ENCODE results near the gene KLHL12.

Gene KLHL12

DNA sequence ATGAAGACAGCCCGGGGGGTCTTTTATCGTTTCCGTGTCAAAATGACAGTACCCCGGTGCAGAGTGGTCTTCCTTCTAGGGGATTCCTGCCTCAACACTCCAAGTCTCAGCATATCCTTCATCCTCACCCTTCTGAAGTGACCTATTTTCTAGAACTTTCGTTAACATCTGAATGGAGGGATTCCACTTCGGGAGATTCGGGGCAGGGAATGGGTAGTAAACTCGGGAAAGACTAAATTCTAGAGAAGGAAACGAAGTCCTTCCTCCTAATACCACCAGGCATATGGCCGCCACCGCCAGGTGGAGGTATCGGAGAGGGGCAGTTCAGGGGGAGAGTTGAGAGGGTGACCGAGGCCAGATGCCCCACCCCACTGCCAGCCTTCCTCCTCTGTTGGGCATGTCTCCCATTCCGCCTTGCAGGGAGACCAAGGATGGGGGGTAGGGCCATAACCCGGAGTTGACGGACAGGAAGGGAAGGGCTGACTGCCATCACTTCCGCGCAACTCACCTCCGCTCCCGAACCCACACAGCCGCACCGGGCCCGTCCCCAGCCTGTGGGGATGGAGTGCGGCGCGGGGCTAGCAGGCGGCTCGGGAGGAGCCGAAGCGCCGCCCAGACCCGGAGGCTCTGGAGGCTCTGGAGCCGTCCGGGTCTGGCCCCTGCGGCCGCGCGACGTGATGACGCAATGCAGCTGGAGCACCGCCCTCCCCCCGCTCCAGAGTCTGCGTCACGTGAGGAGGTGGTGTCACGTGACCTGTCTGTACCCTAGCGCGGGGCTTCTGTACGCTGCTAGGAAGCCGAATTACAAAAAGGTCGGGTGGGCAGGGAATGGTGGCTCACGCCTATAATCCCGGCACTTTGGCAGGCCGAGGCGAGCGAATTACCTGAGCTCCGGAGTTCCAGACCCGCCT, at the start of gene KLHL12:
Gene KLHL12, minus strand, starts transcription at position 654 of the 911 bp plus-strand sequence. CDS start 2,072 bp downstream, outside the sequence.
- peak; percentile 96 for DNase-seq

DNA sequence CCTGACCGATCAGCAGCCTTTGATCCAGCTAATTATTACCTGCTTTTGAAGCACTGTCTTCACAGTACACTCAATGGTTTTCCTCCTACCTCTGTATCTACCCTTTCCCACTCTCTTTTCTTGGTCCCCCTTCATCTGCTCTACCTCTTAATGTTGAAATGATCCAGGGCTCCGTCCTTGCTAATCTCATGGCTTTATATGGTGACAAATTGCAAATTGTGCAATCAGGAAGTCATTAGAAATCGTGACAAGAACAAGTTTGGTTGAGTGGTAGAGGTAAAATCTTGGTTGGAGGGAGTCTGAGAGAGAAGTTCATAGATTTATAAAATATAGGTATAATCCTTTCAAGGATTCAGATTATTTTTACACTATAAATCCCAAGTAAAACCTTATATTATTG, 49.6 kb upstream of the KLHL12 start:
- DNase-seq: no peak

DNA sequence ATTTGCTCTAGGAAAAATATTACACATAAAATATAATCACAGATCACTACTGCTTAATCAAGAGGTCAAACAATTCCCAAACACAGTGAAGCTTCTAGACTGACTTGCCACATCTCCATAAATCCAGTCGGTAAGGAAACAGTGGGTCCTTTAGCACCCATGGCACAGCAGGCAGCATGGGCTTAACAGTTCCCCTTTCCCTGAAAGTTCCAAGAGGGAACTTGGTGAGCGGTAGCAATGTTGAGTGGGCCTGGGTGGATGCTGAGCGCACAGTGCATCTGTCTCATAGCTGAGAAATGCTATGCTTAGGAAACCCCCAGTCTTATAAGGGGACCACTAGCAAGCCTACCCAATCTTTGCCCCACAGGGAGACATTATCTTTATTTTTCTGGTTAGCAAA, 47.8 kb upstream of the KLHL12 start:
- no peak for DNase-seq

DNA sequence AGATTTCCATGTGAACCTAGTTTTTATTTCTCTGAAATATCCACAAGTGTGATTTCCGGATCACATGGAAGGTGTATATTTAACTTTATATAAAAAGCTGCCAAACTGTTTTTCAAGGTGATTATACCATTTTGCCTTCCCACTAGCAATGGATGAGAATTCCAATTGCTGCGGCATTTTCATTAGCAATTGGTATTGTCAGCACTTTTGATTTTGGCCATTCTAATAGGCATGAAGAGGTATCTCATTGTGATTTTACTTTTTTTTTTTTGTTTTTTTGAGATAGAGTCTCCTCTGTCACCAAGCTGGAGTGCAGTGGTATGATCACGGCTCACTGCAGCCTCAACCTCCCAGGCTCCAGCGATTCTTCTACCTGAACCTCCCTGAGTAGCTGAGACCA, 45.0 kb upstream of the KLHL12 start:
- DNase-seq: no peak

DNA sequence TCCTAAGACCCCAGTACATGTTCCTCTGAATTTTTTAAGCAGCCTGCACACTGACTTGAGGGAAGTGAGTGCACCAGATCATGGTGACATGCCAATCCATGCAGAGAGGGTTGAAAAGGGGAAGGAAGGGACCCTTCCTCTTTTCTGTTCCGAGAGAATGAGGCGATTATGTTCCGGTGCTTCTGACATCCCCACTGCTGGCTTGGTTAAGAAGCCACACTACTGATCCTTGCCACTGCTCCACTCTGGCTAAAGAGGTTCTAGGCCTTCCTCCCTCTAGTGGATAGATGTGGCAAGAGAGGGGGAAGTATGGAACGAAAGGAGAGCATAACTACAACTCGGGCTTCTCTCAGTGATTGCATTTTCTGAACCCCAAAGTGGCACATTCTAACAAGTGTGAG, 41.9 kb upstream of the KLHL12 start:
- peak; percentile 51 for DNase-seq

DNA sequence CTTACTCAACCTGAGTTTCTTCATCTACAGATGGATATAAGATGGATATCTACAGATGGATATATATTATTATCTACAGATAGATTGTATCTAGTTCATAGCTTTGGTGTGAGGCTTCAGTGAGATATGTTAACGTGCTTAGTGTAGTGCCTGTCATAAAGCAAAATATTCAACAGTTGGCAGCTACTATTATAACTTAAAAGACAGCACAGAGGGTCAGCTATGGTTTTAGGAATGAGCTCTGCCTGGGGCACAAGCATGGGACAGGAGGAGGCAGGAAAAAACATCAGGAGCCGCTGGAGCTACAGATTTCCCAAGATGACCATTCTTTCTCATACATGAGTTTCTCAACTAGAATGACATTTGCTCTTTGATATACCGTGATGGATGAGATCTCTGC, 41.3 kb upstream of the KLHL12 start:
- DNase-seq: no peak

DNA sequence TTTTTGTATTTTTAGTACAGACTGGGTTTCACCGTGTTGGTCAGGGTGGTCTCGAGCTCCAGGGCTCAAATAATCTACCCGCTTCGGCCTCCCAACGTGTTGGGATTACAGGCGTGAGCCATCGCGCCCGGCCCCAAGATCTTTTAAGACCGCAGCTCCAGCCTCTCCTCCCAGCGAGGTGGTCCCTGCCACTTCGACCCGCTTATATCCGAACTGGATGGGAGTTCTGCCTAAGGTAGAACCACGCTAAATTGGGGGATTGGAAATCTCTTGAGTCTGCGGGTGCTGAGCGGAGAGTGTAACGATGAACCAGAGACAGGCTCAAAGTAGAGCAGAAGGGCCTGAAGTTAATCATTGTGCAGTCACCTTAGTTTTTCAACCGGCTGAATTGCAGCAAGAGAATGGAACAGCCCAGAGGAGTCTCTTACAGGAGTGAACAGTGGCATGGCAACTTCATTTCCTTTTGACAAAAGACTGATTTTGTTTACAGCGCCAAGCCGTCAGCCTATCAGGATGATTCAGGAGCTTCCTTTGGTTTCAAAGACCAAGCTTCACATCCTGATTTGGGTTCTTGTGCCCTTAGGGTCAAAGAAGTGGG, 40.7 kb upstream of the KLHL12 start:
- no peak for DNase-seq

DNA sequence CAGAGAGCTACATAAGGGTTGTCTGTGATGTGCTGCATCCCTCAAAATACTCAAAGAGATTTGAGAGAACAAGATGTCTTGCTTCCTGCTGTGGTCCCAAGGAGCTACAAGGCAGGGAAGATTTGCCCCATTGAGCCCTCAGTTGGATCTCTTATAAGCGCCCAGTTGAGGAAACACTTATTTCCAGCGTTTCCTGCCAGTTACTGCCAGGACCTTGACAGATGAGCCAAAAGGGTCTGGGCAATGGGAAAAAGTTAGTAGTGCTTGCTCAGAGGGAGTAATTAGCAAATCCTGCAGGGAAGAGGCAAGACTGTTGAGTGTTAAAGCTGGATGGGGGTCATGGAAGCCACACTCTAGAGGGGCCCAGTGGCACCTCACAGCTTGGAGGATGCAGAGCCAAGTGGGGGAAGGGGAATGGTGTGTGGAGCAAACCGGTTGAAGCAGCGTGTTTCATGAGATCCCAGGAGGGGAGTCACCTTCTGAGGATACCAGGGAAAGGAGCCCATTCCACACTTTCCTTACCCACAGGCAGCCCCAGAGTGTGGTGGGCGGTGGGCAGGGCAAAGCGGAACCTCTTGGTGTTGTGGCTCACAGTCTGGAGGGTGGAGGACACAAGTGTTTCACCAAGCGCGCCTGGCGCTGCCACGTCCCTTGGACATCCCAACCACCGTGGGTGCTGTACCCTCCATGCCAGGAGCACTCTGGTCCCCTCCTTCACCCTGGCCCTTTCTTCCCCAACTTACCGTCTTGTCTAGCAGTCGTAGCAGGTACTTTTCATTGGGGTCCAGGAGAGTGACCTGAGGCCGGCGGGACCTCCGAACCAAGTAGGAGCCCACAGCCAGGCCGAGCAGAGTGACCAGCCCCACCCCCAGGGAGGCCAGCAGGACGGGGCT, 39.2 kb upstream of the KLHL12 start:
- DNase-seq: no peak

DNA sequence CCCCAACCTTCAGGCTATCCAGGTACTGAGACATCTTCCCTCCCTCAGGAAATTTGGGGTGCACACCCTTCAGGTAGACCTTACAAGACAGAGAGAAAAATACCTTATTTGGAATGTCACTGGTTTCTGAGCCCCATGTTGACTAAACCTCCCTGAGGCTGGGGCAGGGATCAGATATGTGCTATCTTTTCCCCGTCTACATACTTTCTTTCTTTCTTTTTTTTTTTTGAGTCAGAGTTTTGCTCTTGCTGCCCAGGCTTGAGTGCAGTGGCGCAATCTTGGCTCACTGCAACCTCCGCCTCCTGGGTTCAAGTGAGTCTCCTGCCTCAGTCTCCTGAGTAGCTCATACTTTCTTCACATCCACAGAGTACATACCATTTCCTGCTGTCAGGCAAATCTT, 38.4 kb upstream of the KLHL12 start:
- DNase-seq: no peak

DNA sequence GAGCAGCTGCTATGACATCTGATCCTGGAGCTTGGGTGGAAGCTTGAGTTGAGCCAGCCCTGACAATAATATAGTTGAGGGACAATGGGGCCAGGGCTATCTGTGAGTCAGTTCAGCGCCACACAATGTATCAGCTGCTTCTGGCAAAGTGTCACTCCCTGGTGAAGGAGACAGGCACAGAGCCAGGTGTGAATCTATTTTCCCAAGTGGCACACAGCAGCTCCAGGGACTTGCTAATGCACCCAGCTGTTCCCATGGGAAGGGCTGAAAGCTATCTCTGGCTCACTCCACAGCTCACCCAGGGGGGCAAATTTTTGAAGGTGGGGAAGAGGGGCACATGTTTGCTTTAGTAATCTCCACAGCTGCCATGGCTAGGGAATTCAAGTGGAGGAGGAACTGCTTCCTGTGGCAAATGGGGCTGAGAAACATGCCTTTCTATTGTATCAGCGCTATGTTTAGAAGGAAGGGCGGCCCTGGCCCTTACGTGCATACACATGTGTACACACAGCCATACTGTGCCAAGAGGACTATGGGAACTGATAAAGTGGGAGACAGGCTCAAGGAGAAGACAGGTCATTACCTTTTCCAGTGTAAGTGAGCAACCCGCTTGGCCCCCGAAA, 37.9 kb upstream of the KLHL12 start:
- DNase-seq: no peak

DNA sequence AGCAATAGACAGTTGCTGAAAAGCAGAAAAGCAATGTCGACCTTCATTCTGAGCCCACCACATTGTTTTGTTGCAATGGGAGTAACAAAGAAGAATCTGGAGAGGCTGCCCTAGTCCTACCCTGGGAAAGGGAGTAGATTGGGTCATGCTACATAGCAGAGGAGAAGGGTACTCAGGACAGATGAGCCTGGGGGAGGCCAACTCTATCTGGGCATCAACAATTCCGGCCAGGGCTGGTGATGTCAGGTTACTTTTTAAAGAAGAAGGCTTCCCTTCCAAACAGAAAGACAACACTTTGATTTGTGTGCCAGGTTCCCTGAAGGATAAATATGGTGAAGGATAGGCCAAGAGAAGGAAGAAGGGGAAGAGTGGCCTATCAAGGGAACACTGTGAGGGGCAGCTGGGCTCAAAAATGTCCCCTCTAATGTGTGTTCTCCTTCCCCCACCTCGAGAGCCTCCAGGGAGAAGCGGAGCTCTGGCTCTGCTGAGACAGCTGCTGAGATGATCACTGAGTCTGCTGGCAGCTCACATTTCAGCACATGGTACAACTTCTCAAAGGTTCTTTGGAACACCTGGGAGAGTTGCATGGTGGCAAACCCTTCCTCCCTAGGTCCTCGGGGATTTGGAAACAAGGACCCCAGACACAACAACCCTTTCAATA, 34.3 kb upstream of the KLHL12 start:
- DNase-seq: no peak

DNA sequence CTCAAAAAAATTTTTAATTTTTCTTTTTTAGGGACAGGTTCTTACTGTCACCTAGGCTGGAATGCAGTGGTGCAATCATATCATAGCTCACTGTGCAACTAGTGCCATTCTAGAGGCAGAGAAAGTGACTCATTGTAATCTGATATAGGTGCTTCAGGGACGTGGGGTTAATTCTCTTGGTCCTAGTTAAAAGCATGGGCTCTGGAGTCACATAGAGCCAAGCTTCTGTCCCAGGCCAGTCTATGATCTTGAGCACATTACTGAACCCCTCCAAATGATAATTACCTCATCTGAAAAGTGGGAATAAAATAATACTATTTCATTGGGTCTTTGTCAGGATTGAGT, 32.2 kb upstream of the KLHL12 start:
- no peak for DNase-seq

DNA sequence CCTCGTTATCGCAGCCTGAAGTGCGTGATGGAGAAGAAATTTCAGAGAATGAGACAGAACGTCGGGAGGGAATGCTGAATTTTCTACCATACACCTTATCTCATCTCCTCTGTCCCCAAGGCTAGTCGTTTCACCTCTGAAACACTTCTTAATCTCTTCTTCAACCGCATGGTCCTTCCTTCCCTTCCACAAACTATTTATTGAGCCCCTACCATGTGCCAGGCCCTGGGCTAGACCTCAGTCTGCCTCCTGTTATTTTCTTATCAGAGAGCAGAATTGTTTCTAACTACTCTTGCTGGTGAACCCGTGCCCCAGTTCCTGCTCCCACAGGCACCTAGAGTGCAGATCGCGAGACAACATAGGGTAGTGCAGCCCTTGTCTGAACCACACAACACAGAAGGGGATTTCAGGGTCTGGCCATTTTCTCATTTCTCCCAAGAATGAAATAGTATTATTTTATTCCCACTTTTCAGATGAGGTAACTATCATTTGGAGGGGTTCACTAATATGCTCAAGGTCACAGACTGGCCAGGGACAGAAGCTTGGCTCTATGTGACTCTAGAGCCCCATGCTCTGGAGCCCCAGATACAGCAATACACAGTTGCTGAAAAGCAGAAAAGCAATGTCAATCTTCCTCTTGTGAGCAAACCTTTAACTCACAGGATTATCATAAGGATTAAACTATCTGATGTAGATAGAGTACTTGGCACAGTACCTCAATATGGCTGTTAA, 31.7 kb upstream of the KLHL12 start:
- peak; percentile 8 for DNase-seq

DNA sequence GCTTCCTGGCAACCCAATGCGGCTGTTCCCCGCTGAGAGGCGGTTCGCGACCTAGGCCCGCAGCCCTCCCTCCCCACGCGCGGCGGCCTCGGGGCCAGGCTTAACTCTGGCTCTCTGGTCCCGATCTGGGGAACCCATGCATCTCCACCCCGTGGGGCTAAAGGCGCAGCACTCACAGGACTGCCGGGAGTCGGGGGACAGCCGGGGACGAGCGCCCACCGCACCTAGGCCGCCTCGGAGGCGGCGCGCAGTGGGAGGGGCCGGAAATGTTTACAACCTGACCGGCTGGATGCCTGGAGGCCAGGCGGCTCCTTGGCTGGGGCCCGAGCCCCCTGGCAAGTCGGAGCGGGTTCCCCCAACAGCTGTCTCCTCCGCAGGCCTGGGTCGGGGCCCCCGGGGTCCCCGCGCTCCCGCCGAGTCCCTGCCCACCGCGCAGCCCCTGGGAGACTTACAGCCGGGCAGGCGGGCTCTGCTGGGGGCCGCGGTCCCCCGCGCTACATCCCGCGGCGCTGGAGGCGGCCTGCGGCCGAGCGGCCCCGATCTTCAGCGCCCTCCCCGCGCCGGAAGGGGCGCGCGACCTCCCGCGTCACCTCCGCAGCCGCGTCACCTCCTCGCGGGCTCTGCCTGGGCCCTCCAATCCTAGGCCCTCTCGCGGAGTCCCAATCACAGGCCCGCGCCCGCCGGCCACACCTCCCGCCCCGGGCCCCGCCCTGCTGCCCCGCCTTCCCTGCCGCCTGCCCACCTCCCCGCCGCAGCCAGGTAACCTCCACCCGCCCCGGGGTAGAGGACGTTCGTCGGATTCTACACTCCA, 30.9 kb upstream of the KLHL12 start, which contains the start of gene ADIPOR1:
Gene ADIPOR1, minus strand, starts transcription at position 580 of the 811 bp plus-strand sequence. CDS start 7,242 bp downstream, outside the sequence.
- DNase-seq: peak; percentile 91

DNA sequence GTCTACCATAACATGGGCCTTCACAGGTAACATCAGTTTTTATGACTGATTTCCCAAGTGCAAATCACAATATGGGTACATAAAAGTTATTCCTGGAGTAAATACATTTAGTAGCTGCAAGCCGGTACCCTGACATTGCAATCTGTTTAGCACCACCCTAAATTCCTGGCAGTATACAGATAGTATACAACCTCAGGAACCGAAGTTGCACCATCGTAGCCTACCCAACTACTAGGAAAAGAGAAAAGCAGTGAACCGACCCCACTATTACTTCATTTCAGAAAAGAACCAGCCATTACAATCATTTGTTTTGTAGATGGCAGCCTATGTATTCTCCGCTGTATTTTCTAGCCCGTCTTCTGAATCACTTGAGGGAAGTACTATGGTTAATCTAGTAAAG, 29.9 kb upstream of the KLHL12 start:
- DNase-seq: no peak

DNA sequence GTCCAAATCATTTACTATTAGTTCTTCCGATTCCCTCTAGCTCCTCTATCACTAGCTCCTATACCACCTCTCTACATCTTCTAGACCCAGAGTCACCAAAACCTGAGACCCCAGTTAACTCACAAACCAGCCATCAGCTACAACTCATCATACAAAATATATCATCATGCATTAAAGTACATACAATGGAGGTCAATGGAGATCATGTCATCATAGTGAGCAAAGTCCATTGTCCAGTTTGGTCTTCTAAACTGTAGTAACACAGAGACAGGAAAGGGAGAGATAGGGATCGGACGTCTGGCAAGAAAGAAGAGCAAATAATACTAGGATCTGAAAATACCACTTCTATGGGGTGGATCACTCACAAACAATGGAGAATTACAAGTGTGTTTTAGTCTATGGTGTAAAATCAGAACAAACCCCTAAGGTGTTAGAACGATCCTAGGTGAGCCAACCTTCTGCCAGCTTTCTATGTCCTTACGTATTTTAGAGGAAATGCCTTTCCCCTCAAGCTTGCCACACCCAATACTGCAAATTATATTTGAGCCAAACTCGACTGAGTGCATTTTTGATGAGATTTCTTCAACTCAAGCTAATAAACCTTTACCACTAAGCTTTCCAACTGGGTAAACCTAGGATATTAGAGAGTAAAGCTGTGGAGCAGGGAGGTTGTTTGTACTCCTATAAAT, 27.2 kb upstream of the KLHL12 start:
- DNase-seq: no peak

DNA sequence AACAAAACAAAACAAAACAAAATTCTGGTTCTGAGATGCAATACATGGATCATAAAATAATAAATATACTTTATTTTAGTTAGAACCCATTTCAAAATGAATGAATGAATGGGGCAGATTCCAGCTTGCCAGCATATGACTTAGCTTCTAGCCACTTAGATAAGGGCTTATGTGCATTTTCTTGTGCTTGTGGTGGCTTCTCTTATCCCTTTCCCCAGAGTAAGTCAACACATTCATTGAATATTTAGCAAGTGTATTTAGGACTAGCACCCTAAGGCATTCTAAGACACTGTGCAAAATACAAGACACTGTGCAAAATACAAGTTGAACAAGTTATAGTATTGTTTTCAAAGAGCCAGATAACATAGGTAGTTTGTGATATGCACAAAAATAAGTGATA, 26.4 kb upstream of the KLHL12 start:
- no peak for DNase-seq

DNA sequence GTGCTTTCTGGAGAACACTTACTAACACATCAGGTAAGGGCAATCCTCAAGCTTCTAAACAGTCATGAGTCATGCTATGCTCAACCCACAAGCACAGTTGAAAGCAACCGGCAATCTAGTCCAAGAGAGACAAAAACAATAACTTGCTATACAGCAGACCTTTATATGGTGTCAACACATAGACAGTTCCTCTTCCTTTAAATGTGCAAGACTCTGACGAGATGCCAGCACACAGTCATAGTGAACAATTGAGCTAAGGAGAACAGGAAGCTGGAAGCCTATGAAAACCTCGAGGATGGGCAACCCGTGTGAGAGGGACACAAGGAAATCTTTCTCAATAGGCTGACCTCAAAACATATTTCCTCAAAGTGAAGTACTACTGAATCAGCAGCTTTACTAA, 25.8 kb upstream of the KLHL12 start:
- DNase-seq: no peak

DNA sequence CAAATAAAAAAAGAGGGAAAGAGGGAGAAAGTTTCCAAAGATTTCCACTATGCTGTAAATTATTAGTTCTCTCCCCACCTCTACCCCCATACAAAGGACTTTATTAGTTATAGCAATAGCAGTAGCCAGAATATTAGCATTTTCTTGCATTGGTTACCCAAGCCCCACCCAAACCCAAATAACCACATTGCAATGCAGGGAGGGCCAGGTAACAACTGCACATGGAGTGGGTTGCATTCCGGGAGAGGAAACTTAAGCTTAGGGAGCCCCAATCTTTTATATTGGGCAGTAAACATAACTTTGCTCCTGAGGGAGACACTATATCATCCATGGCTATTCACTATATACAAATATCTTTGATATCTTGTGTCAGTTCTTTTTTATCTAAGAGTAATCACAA, 25.1 kb upstream of the KLHL12 start:
- DNase-seq: no peak

DNA sequence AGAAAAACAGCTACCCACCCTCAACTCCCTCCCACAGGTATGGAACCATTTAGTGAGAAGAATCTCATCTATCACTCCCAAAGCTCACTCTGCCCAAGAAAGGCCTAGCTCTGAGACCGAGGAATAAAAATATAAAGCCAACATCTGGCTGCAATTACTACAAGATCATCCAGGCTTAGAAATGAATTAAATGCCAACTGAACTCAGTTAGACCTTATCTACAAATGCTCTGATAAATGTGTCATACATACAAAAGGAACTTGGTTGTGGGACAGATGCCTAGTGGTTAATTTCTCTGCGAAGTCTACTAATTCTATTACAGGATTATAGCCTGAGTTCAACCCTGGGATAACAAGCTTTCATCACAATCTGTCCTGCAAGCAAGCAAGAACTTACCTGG, 24.4 kb upstream of the KLHL12 start:
- no peak for DNase-seq
